SIG-M5 treated with dmso at 0.1 percent for 504 hours (cell line): Measurements from ENCODE around the gene PURA.

Experiments
- DNase-seq: peaks from one replicate; lab custom pipeline; 2025; ENCODE audit not compliant: unreplicated experiment; lab: John Stamatoyannopoulos, UW

Gene PURA

DNA sequence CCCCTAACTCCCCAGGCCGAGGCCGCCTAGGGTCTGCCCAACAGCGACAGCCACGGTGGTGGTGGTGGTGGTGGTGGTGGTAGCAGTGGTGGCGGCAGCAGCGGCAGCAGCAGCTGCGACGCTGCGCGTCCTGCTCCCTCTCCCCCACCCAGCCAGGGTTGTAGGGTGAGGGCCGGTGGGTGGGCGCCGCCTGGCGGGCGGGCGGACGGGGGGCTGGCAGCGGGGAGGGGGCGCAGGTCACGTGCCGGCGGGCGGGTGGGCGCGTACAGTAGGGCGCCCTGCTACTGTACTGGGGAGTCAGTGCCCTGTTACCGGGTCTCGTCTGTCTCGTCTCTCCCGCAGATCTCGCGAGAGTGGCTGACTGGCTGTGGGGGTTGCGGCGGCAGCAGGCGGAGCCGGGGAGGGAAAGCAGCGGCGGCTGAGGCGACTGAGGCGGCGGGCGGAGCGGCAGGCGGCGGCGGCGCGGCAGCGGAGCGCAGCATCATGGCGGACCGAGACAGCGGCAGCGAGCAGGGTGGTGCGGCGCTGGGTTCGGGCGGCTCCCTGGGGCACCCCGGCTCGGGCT is at the start of gene PURA:
PURA (plus strand) TSS at position 411 of the 565 bp plus-strand sequence; CDS start at position 484, 73 bp downstream.
- peak; percentile 93 for DNase-seq

DNA sequence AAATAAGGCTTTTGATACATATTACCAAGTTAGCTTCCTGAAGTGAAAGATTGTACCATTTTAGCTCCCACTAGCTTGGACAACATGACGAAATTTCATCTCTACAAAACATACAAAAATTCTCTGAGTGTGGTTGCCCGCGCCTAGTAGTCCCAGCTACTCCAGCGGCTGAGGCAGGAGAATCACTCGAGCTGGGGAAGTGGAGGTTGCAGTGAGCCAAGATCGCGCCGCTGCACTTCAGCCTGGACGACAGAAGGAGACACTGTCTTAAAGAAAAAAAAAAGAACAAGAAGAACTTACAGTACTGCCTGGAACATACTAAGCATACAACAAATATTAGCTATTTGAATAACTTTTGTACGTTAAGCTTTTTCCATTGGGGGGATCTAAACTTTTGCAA is 41.1 kb upstream of the PURA start:
- no peak for DNase-seq

DNA sequence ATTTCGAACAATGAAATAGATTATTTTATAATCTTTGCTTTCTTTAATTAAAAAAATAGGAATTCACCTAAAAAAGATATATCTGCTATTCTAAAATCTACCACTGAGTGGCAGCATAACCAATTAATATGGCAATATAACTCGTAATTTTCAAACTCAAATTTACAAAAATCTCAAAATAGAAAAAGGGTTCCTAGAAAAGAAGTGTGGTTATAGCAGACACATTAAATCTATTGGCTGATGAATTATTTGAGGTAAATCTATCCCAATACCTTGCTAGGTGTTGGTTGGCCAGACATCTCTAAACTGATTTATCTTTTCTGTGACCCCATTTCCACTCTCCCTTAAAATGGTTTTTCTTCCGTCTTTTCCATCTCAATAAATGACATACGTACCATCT is 40.6 kb upstream of the PURA start:
- no peak for DNase-seq

DNA sequence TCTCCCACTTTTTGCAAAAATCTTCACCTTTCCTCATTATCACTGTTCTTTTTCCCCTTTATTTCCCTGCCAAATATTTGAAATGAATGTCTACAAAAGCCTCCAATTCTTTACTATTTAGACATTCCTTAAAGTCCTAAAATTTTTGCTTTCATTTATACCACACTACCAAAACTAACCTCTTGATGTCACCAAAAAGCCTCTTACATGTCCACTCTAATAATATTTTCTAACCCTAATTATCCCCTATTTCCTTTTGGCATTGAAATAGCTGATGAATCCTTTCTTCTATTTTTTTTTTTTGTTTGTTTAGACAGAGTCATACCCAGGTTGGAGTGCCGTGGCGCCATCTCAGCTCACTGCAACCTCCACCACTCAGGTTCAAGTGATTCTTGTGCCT is 38.5 kb upstream of the PURA start:
- DNase-seq, result no peak

DNA sequence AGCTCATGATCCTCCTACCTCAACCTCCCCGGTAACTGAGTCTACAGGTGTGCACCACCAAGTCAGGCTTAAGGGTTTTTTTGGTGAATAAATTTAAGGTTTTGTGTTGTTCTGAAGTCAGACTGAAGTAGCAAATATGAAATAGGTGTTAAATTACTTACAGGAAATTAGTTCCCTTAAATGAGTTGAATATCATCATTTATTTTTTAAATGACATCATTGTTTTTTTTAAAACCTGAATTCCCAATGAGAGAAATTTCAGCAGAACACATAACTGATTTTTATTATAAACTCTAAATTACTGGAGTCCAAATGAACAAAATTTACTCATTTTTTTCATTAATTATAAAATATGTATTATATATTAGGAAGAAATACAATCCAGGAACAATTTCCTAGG is 37.8 kb upstream of the PURA start:
- no peak for DNase-seq

DNA sequence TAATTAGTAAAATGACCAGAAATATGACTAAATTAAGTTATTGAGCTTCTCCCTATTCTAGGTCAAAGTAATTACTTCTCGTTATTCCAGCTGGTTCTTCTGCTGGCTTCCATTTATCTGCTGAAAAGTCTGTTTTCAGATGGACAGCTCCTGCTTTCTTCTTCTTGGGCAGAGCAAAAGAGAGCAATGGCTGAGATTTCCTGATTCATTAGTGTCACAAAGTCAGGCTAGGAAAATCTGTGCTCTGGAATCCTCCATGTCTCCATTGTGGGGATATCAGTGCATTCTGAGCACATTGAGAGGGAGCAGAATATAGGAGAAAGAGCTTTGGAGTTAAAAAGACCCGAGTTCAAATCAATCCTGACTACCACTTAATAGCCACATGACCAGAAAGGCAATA is 37.1 kb upstream of the PURA start:
- no peak for DNase-seq

DNA sequence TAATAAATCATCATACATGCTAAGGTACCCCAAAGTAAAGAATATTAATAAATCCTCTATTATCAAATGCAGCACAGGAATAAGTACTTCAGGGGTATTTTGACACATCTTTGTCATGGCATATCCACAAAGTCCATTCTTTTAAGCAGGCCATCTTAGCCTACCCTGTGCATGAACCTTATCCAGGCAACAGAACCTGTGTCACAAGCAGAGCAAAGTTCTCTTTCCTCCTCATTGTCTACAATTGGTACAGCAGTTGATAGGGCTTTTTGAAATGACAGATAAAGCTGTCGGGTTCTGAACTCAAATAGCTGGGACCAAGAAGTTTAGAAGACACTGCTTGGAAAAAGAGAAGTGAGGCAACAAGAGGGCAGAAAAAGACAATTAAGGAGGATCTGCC is 30.8 kb upstream of the PURA start:
- no peak for DNase-seq

DNA sequence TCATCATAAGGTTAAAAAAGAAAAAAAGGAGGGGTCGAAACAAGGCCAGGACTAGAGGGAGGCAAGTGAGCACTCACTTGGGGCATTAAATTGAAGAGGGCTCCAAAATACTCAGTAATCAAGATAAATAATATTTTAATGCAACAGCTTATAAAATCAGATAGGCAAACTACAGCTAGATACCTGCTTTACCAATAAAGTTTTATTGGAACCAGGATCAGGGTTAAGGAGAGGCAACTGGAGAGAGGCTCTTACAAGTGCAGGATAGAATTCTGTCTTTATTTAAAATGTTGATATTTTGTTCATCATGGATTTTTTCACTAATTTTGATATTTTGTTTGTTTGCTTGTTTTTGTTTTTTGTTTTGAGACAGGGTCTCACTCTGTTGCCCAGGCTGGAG is 30.3 kb upstream of the PURA start:
- no peak for DNase-seq

DNA sequence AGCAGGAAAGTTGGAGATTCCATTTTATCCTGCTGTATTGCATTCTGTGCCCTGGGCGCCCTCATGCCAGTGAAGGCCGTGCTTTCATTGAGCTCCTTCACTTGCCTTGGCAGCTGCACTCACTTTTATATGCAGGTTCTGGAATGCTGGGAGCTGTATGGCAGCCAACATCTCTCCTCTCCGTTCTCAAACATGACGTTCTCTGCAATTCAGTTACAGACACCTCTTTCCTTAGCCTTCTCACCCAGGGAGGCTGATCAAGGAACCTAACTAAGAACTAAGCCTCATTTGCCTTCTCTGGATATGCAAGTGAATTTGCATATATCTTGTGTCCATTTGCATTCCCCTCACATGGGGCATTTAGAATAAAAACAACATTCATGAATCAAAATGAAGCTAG is 29.4 kb upstream of the PURA start:
- no peak for DNase-seq

DNA sequence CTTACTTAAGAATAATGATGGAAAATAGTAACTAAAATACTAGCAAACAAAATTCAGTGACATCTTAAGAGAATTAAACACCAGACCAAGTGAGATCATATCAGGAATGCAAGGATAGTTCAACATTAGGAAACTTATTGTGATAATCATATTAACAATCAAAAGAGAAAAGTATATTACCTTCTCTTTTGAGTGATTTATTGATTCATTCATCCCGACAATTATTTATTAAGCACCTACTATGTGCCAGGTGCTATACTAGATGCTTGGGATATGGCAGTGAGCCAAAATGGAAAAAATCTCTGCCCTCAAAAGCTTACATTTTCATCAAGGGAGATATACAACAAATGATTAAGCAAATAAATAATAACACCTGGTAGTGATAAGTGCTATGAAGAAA is 23.7 kb upstream of the PURA start:
- no peak for DNase-seq

DNA sequence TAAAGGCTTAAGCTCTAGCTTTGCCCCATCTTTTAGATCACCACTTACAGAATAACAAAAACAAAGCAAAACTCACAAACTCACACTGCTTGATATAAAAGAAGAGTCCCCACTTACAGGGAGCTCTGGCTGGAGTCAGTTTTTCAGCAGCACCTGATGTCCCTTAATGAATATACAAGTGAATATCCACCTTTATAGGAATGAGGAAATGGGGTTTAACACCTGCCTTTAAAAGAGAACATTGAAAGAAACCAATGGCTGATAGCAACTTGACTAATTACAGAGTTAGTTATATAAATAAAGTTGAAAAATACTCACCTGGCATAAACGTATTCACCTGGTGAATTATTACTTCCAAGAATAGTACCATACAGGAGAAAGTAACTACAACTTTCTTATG is 20.7 kb upstream of the PURA start:
- no peak for DNase-seq

DNA sequence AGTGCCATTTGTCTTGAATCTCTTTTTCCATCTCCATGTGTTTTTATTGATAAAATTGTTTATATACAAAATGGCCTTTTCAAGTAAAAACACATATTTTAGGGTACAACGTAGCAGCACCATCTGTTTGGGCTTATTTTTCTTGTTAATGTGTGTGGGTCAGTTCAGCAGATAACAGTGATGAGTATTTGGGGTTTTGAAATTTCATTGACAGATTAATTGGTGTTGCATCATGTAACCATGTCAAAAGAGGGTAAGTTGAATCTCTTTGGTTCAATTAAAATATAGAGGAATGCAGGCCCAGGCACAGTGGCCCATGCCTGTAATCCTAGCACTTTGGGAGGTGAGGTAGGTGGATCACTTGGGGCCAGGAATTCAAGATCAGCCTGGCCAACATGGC is 20.0 kb upstream of the PURA start:
- DNase-seq, result no peak

DNA sequence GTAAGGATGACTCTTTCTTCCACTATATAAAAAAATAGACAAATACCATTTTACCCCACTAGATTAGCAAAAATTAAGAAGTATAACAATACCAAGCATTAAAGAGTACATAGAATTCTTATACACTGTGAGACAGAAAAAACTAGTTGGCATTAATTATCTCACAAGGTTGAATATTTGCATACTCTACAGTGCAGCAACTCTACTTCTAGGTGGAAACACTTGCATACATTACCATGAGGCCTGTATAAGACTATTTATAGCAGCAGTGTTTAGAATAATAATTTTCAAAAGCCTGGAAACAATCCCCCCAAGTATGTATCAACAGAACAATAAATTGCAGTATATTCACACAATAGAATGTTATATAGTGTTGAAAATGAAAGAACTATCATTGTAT is 19.0 kb upstream of the PURA start:
- no peak for DNase-seq

DNA sequence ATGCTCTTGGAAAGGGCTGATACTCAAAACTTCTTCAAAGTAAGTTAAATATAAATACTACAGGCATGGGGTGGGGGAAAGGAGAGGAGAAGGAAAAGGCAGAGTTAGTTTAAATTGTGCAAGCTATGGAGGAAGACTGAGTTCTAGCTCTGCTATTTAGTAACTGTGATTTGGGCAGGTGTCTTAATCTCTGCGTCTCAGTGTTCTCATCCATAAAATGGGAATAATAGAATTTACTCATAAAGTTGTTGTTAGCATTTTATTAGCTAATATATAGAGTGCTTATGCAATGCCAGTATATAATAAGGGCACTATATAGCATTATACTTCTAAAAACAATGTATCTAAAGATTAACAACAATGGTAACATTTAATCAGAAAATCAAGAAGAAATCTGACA is 12.7 kb upstream of the PURA start:
- DNase-seq, result no peak

DNA sequence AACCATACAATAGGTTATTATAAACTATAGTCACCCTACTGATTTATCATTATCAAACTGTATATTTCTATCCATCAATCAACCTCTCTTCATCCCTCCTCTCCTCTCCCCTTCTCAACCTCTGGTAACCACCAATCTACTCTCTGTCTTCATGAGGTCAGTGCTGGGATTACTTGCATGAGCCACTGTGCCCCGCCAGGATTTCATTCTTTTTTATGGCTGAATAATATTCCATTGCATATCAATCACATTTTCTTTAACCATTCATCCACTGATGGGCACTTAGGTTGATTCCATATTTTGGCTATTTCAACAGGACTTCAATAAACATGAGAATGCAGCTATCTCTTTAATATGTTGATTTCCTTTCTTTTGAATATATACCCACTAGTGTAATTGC is 10.8 kb upstream of the PURA start:
- DNase-seq, result no peak

DNA sequence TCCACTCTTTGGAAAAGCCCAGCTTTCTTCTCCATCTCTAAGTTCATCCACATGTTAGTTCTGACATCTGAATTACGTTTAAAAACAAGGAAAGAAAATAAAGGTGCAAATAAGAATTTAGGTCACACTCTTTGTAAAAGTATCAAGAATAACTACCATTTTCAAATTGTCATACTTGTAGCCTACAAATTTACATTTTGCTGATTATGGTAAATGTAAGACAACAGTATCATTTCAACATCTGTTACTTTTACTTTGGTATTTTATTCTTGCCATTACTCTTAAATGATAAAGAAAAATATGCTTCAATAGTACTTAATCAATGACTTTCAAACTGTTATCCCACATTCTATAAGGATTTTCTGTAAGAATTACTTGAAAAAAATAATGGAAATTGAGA is 9.8 kb upstream of the PURA start:
- DNase-seq, result no peak

DNA sequence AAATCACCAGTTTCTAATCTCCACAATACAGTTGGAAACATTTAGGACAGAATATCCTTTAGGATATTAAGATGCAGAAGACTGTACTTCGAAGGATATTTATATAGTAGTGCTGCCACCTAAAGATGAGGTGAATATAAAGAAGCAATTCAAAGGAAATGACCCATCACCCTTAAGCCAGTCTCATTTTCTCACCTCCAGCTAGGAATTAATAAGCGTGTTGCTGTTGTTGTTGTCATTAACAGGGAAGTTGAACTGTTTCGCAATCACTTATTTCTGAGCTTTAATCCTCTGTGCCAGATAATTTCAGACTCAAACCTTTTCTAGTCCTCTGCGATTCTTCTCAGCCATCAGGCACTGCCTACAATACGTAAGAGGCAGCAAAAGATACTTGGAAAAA is 7.8 kb upstream of the PURA start:
- DNase-seq, result peak; percentile 25

DNA sequence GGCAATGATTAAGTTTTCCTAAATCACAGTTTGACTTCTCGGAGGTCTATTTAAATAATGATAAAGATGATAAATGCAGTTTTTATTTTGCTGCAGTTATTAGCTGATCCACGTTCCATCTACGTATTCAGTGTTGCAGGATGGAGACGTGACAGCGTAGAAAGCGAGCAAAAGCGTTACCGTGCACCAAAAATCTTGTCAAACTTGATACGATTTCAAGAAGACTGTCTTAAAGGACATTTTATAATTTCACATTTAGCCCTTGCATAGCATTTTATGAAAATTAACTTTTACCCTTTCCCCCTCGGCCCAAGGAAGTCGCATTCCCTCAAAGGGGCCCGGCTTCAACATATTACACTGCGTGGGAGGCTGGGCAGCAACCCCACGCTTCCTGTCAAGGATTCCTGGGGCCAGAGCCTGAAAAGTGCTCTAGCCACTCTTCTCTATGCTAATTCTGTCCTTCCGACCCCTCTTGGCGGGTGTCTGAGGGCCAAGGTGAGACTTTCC is 7.1 kb upstream of the PURA start:
- no peak for DNase-seq

DNA sequence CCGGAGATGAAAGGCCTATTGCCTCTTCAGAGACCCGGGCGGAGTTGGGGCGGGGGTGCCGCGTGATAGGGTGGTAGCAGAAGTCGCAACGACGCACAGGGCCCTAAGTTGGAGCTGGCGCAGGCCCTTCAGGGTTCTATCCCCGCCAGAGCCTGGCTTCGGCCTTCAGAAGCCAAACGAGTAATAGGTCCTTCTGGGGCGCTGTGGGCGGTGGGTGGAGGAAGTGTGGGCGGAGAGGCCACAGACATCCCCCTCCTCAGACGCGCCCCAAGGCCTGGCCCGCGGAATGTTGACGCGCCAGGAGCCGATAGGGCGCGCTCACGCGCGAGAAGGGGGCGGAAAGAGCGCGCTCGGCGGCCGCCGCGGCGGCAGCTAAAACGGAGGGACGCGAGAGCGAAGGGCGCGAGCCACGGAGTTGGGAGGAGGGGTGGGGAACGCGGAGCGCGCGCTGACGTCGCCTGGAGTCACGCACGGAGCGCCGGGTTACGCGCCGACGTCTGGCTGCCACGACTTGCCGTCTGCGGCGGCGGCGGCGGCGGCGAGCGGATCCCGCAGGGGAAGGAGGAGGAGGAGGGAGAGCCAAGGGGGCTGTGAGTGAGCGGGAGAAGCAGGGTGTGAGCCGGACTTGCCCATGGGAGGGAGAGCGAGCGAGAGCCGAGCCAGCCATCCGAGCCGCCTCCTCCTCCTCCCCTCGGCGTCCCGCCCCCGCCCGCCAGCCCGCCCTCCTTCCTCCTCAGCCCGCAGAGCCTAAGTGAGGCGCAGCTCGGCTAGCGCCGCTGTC is 6.4 kb upstream of the PURA start:
- DNase-seq, result peak; percentile 85

DNA sequence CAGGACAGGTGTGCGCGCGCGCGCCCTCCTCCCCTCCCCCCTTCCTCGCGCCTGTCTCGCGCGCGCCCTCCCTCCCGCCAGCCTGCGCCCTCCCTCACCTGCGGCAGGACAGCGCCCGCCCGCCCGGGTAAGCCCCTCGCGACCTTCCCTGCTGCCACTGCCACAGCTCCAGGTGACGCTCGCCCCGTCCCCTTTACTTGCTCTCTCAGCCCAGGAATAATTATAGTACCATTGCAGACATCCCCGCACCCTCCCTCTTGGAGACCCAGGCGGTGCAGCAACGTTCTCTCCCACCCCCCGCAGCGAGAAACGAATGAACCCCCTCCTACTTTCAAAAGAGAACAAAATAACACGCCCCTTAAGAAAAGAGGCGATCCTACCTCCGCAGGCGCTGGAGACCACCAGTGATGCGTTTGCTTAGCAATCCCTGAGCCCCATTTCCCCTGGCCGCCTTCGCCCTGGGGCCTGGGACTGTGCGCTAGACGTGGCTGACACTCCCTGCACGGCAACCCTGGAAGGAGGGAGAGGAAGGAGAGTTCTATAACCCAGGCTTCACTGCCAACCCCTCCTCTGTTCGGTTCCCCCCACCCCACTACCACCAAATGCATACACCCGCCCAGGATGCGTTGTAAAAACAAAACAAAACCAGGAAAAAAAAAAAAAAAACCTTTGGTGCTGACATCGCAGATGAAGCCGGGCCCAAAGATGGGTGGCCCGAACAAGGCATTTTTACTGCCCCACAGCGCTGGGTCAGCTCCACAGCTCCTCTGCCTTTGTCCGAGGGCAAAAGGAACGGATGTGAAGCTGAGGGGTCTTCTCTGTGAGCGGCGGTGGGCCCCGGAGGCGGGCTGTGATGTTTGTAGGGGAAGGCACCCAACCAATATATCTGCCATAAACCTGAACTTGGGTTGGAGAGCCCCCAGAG is 5.6 kb upstream of the PURA start:
- DNase-seq, result peak; percentile 47

DNA sequence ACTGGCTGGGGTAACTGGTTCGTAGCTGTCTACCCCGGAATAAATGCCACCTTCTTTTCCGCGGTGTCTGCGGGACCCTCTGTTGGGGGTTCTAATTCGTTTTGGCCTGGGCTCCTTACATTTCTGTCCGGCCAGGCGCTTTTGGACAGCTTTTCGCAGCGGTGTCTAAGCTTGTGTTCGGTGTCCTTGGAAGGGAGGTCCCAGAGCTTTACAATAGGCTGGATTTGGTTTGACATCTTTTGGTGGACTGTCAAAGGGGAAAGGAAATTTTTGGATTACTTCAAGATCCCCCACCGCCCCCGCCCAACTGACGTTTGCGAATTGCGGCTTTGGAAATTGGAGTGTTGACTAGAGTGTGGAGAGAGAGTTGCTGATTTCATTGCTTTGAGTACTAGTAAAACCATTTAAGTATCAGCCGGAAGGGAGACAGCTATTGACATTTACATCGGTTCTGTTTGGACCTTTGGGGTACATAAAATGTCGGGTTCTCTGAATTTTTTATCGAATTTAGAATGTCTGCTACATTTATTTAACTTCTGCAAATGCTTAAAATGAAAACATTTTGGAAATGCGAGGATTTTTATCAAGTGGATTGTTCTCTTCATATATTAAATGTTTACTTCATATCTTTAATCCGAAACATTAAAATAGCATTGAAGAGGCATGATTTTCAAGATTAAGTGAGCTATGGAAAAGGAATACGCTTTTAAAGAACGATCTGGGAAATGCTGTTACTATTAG is 4.7 kb upstream of the PURA start:
- no peak for DNase-seq
